GM10248 (cell line): ENCODE measurements around the gene EPB41L4B.

ENCODE experiments used
- CTCF ChIA-PET: fragments of 300-600 bp; sonication (Branson Sonifier 250); formaldehyde crosslinking; extraction: SDS; loops from one replicate; lab custom pipeline; 2021; ENCODE audit warnings: antibody characterized with exemption; lab: Yijun Ruan, JAX
- POLR2A ChIA-PET: fragments of 350-650 bp; sonication (Branson Sonifier 250); formaldehyde crosslinking; extraction: SDS; loops from one replicate; lab custom pipeline; 2020; ENCODE audit warnings: antibody characterized with exemption; lab: Yijun Ruan, JAX
- DNase-seq: peaks from one replicate; pipeline ENCODE4 v3.0.0; 2012; ENCODE audit errors: extremely low spot score
- TF ChIP-seq, protein P1 (sequence below): IDR thresholded peaks from 2 replicates; pipeline ENCODE4 v1.5.1; 2012; ENCODE audit warnings: mild to moderate bottlenecking, low read depth; ENCODE audit errors: extremely low read depth, missing control alignments, control extremely low read depth

EPB41L4B gene

GRCh38 chr9:109191746-109192145 lies 129.1 kb downstream of the EPB41L4B start:
- CTCF ChIA-PET, result interaction anchor here (1.0 to 2.7 kb wide), 4 partner anchors 8 to 278 kb away, joined by 3 to 10 read pairs (median 5); no protein-coding TSS in a partner anchor
- no peak for DNase-seq
- TF ChIP-seq, protein P1, sequence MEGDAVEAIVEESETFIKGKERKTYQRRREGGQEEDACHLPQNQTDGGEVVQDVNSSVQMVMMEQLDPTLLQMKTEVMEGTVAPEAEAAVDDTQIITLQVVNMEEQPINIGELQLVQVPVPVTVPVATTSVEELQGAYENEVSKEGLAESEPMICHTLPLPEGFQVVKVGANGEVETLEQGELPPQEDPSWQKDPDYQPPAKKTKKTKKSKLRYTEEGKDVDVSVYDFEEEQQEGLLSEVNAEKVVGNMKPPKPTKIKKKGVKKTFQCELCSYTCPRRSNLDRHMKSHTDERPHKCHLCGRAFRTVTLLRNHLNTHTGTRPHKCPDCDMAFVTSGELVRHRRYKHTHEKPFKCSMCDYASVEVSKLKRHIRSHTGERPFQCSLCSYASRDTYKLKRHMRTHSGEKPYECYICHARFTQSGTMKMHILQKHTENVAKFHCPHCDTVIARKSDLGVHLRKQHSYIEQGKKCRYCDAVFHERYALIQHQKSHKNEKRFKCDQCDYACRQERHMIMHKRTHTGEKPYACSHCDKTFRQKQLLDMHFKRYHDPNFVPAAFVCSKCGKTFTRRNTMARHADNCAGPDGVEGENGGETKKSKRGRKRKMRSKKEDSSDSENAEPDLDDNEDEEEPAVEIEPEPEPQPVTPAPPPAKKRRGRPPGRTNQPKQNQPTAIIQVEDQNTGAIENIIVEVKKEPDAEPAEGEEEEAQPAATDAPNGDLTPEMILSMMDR, result no peak
- POLR2A ChIA-PET, result no interaction called here

DNA sequence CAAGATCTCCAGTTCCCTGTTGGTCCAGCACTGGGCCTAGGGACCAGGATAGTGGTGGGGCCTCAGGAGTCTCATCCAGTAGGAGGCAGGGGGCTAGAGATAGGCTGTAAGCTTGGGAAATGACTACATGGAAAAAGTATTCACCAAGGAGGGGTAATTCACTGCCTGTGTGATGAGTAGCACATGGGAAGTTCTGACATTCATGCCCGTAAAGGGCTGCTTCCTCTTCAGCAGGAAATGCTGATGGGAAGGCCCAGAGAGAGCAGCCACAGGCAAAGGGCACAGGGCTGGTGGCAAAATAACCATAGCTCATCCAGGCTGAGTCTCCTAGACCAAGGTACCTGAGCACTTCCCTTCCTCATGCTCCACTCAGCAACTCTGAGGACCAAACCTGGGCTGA lies 130.7 kb downstream of the EPB41L4B start:
- ChIA-PET CTCF (interaction anchor here (1.1 to 2.1 kb wide), 3 partner anchors 10 to 280 kb away, joined by 3 to 7 read pairs (median 3); no protein-coding TSS in a partner anchor), POLR2A (no interaction called here)
- TF ChIP-seq, protein P1, result no peak
- no peak for DNase-seq

GRCh38 chr9:109186857-109187520 lies 133.9 kb downstream of the EPB41L4B start:
- ChIA-PET CTCF (interaction anchor here (1.1 to 1.6 kb wide), 2 partner anchors 9 to 11 kb away, joined by 3 to 4 read pairs; no protein-coding TSS in a partner anchor), POLR2A (no interaction called here)
- DNase-seq, result no peak
- TF ChIP-seq, protein P1, result no peak

DNA sequence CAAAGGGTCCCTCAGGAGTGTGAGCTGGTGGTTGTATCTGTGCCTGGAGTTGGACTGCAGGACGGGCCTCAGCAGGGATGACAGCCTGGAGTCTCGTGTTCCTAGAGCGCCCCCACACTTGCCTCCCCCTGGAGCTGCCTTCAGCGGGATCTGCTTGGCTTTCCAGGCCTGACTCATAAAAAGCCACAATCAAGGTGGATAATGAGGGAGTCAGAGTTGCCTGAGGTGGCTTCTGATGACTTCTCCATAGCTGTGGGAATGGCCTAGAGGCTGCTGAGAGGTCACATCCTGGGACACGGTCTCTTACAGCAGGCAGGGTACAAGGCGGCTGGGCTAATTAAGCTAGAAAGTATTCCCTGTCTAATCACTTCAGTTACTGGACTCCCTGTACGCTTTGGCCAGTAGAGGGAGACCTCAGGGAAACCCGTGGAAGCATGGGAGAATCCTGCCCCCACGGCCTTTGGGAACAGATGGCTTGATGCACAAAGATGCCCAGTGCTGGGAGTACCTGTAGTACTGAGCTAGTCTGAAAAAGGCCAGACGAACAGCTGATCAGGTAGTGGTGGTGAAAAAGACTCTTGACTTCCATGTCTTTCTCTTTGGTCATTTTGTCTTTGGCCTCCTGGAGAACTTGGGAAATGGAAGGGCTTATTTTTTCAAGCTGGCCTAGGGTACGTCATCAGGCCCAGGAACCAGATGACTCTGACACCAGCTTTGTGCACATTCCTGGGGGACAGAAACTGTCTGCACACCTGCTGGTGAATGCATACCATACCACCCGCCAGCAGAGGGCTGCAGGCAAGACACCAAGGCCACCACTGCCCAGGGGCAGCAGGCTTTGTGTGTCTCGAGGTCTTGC lies 137.7 kb downstream of the EPB41L4B start:
- CTCF ChIA-PET, result interaction anchor here (0.7 to 2.5 kb wide), 24 partner anchors 9 to 334 kb away, joined by 3 to 15 read pairs (median 4); partner anchors contain the start of gene TMEM245
- DNase-seq, result peak; percentile 50
- TF ChIP-seq, protein P1, result peak; percentile 52
- POLR2A ChIA-PET, result no interaction called here

GRCh38 chr9:109182550-109182939 lies 138.3 kb downstream of the EPB41L4B start:
- no peak for DNase-seq
- TF ChIP-seq, protein P1, result no peak
- ChIA-PET CTCF (interaction anchor here (0.8 to 2.3 kb wide), 14 partner anchors 10 to 332 kb away, joined by 3 to 15 read pairs (median 6); no protein-coding TSS in a partner anchor), POLR2A (no interaction called here)

DNA sequence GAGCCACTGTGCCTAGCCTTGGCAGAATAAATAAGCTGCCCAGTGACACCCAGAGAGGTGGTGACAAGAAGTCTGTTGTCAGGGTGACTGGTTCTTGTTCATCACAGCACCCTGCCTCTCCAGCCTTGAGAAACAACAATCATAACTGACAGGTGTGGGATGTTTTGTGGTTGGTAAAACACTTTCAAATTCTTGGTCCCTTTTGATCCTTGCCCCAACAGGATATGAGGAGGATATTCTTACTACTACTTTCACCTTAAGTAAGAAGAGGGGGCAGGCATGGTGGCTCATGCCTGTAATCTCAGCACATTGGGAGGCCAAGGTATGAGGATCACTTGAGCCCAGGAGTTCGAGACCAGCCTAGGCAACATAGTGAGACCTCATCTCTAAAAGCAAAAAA lies 139.6 kb downstream of the EPB41L4B start:
- POLR2A ChIA-PET, result no interaction called here
- DNase-seq, result peak; percentile 53
- CTCF ChIA-PET, result interaction anchor here (1.0 to 1.4 kb wide), 2 partner anchors 11 to 23 kb away, joined by 3 to 5 read pairs; no protein-coding TSS in a partner anchor
- TF ChIP-seq, protein P1, result no peak
